GM23248 (cell line): ENCODE data around the gene PM20D1. TPM values are rescaled to one million over a fixed set of nuclear protein-coding genes. Genes with fewer than 3 reads are reported as not detected.

Source experiments
- DNase-seq: peaks from one replicate; pipeline ENCODE4 v3.0.0-alpha.2; 2015
- H2AFZ ChIP-seq: fragments of 200-600 bp; sonication (generic); 2 replicates; pipeline ENCODE4 v1.6.1; 2016; ENCODE audit warnings: antibody characterized with exemption
- H3F3A ChIP-seq: fragments of 200-600 bp; sonication (generic); 2 replicates; pipeline ENCODE4 v1.6.1; 2016; ENCODE audit warnings: mild to moderate bottlenecking, antibody characterized with exemption, mixed run types; ENCODE audit not compliant: insufficient read depth
- H3K27ac ChIP-seq: fragments of 200-600 bp; sonication (generic); 2 replicates; pipeline ENCODE4 v1.5.1; 2016; ENCODE audit warnings: mild to moderate bottlenecking
- H3K27me3 ChIP-seq: fragments of 200-600 bp; sonication (generic); replicated peaks from 2 replicates; pipeline ENCODE4 v1.6.1; 2016; ENCODE audit warnings: mild to moderate bottlenecking; ENCODE audit not compliant: insufficient read depth
- H3K36me3 ChIP-seq: fragments of 200-600 bp; sonication (generic); 2 replicates; pipeline ENCODE4 v1.6.1; 2016; ENCODE audit warnings: low read depth, mild to moderate bottlenecking
- H3K4me1 ChIP-seq: fragments of 200-600 bp; sonication (generic); 2 replicates; pipeline ENCODE4 v1.6.1; 2016; ENCODE audit warnings: mild to moderate bottlenecking; ENCODE audit not compliant: insufficient read depth
- H3K4me2 ChIP-seq: fragments of 200-600 bp; sonication (generic); one replicate; pipeline ENCODE4 v1.6.1; 2016; ENCODE audit warnings: mild to moderate bottlenecking; ENCODE audit not compliant: unreplicated experiment
- H3K4me3 ChIP-seq: fragments of 200-600 bp; sonication (generic); 2 replicates; pipeline ENCODE4 v1.5.1; 2016; ENCODE audit warnings: mild to moderate bottlenecking
- H3K79me2 ChIP-seq: fragments of 200-600 bp; sonication (generic); 2 replicates; pipeline ENCODE4 v1.6.1; 2016; ENCODE audit warnings: mild to moderate bottlenecking; ENCODE audit not compliant: insufficient read depth
- H3K9ac ChIP-seq: fragments of 200-600 bp; sonication (generic); 2 replicates; pipeline ENCODE4 v1.6.1; 2016; ENCODE audit warnings: mild to moderate bottlenecking
- H3K9me2 ChIP-seq: fragments of 200-600 bp; sonication (generic); 2 replicates; pipeline ENCODE4 v1.6.1; 2016; ENCODE audit warnings: mixed run types, mild to moderate bottlenecking, moderate library complexity; ENCODE audit not compliant: insufficient read depth
- H3K9me3 ChIP-seq: fragments of 200-600 bp; sonication (generic); one replicate; pipeline ENCODE4 v1.6.1; 2017; ENCODE audit warnings: low read depth
- H4K20me1 ChIP-seq: fragments of 200-600 bp; sonication (generic); 2 replicates; pipeline ENCODE4 v1.6.0; 2016; ENCODE audit not compliant: insufficient read depth
- EZH2 ChIP-seq: fragments of 200-600 bp; sonication (generic); IDR thresholded peaks from 2 replicates; pipeline ENCODE4 v1.6.1; 2018; ENCODE audit warnings: antibody characterized with exemption, mild to moderate bottlenecking; ENCODE audit not compliant: insufficient read depth, poor library complexity, severe bottlenecking
- EZH2phosphoT487 ChIP-seq: fragments of 200-600 bp; sonication (generic); IDR thresholded peaks from 2 replicates; pipeline ENCODE4 v1.6.1; 2018; ENCODE audit warnings: antibody characterized with exemption, moderate library complexity, mild to moderate bottlenecking, low read depth; ENCODE audit not compliant: insufficient read depth
- WGBS, 2 experiments: methylation state at CpG; one replicate each; pipeline ENCODE4 v1.1.6; 2015 to 2017; ENCODE audit warnings: low lambda C conversion rate in 2 of 2, low coverage in 1 of 2; ENCODE audit errors: missing lambda C conversion rate in 2 of 2; 5-methylcytosine and 5-hydroxymethylcytosine counted together
- in situ Hi-C: fragments of 300-500 bp; cut with MboI; formaldehyde crosslinking; loops from 2 replicates; pipeline ENCODE4 v1.15.0; 2020
- polyA plus RNA-seq: library from polyadenylated mRNA; unstranded; fragments of >200 nt; fragmentation: Nextera tagmentation; extraction: Ambion mirVana; gene quantifications from 2 replicates; pipeline ENCODE4 v1.2.1, GENCODE V29; 2016
- total RNA-seq: library from RNA; depleted of rRNA; stranded (reverse); fragments of >200 nt; shearing (Covaris generic); gene quantifications from 2 replicates; pipeline ENCODE4 v1.2.3, GENCODE V29; 2014

Gene PM20D1
- total and polyA plus RNA-seq, 2 experiments from 2014 or later = 0.11 to 0.22 TPM

GRCh38 chr1:205792961-205793673, 56.8 kb downstream of the PM20D1 start:
- no peak overlapping the region for H3K9ac ChIP-seq
- H3K4me2 ChIP-seq = no peak overlapping the region
- no peak overlapping the region for H2AFZ ChIP-seq
- no peaks in the 10 kb centered on the region for H3K4me1 ChIP-seq
- TF ChIP-seq EZH2 = no peak
- no peak for TF ChIP-seq EZH2phosphoT487
- no peaks in the 10 kb centered on the region for H3K9me3 ChIP-seq
- no peak for DNase-seq
- H3K4me3 ChIP-seq = no peak overlapping the region
- H3K36me3 ChIP-seq = peaks cover 11% of the 10 kb centered on the region; the same call in 1 of the 2 replicates
- H3K27me3 ChIP-seq = no peaks in the 10 kb centered on the region
- in situ Hi-C loops = loop anchor here (10.0 kb wide), 1 partner anchor 192 kb away; no protein-coding TSS in a partner anchor
- H3K27ac ChIP-seq = no peak overlapping the region
- H3K79me2 ChIP-seq = no peaks in the 10 kb centered on the region
- H3K9me2 ChIP-seq = no peaks in the 10 kb centered on the region
- H4K20me1 ChIP-seq = no peaks in the 10 kb centered on the region
- no peaks in the 10 kb centered on the region for H3F3A ChIP-seq
- 78 to 82% methylated on average over 6 of the region's 6 CpGs for whole genome bisulfite sequencing, 2 experiments

- 86 to 89% methylated on average over 8 of the region's 8 CpGs for WGBS, 2 experiments
- Histone ChIP-seq H3K9ac (no peak overlapping the region), H4K20me1 (no peaks in the 10 kb centered on the region), H3K36me3 (peaks cover 6% of the 10 kb centered on the region; the same call in 1 of the 2 replicates), H3K9me3 (no peaks in the 10 kb centered on the region), H2AFZ (no peak overlapping the region), H3K27ac (no peak overlapping the region), H3K27me3 (no peaks in the 10 kb centered on the region), H3F3A (no peaks in the 10 kb centered on the region), H3K4me3 (no peak overlapping the region), H3K4me2 (no peak overlapping the region), H3K9me2 (no peaks in the 10 kb centered on the region), H3K79me2 (no peaks in the 10 kb centered on the region), H3K4me1 (no peaks in the 10 kb centered on the region)
- DNase-seq = no peak
- TF ChIP-seq EZH2 (no peak), EZH2phosphoT487 (no peak)
- in situ Hi-C loops = loop anchor here (10.0 kb wide), 1 partner anchor 192 kb away; no protein-coding TSS in a partner anchor
These were observed 57.5 kb downstream of the PM20D1 start for GRCh38 chr1:205792481-205792881.

- peak; percentile 75 for DNase-seq
- Histone ChIP-seq H3K9me2 (no peaks in the 10 kb centered on the region), H3K4me2 (no peak overlapping the region), H3F3A (no peaks in the 10 kb centered on the region), H3K27ac (no peak overlapping the region), H3K9ac (no peak overlapping the region), H4K20me1 (no peaks in the 10 kb centered on the region), H3K36me3 (peaks cover 6% of the 10 kb centered on the region; the same call in 1 of the 2 replicates), H3K79me2 (no peaks in the 10 kb centered on the region), H2AFZ (no peak overlapping the region), H3K4me1 (no peaks in the 10 kb centered on the region), H3K27me3 (no peaks in the 10 kb centered on the region), H3K9me3 (no peaks in the 10 kb centered on the region), H3K4me3 (no peak overlapping the region)
- WGBS, 2 experiments = 52 to 75% methylated on average over 3 to 5 of the region's 5 CpGs
- in situ Hi-C loops = loop anchor here (10.0 kb wide), 1 partner anchor 193 kb away; no protein-coding TSS in a partner anchor
- no peak for TF ChIP-seq EZH2
- TF ChIP-seq EZH2phosphoT487 = no peak
These were observed 58.3 kb downstream of the PM20D1 start for GRCh38 chr1:205791568-205792180.

- Histone ChIP-seq H3K36me3 (peaks cover 6% of the 10 kb centered on the region; the same call in 1 of the 2 replicates), H3F3A (no peaks in the 10 kb centered on the region), H3K9me2 (no peaks in the 10 kb centered on the region), H3K27ac (no peak overlapping the region), H4K20me1 (no peaks in the 10 kb centered on the region), H3K4me2 (no peak overlapping the region), H3K79me2 (no peaks in the 10 kb centered on the region), H3K27me3 (no peaks in the 10 kb centered on the region), H2AFZ (no peak overlapping the region), H3K9me3 (no peaks in the 10 kb centered on the region), H3K4me3 (no peak overlapping the region), H3K4me1 (no peaks in the 10 kb centered on the region), H3K9ac (no peak overlapping the region)
- in situ Hi-C loops = loop anchor here (5.0 kb wide), 1 partner anchor 125 kb away; no protein-coding TSS in a partner anchor
- no peak for DNase-seq
- no peak for TF ChIP-seq EZH2phosphoT487
- TF ChIP-seq EZH2 = no peak
- WGBS, 2 experiments = 84 to 88% methylated on average over 10 of the region's 10 CpGs
These were observed 62.5 kb downstream of the PM20D1 start for GRCh38 chr1:205787287-205787916.
